Body of pancreas (tissue), 4 donors: Measurements from ENCODE around the gene FERMT2.

Experiments
- POLR2A ChIP-seq, 3 donors: fragments of 450-650 bp; IDR thresholded peaks; one replicate each; pipeline ENCODE4 v1.6.1; 2016; ENCODE audit warnings: antibody characterized with exemption in 3 of 3, mild to moderate bottlenecking in 2 of 3
- TF ChIP-seq, protein P1 (sequence below), 7 experiments: fragments of 450-650 bp in 4 of 7; fragments of 200-600 bp in 3 of 7; sonication (generic) in 3 of 7; IDR thresholded peaks; one replicate each; pipeline ENCODE4 v1.5.1; 2016 to 2019; ENCODE audit warnings: antibody characterized with exemption in 7 of 7

DNA sequence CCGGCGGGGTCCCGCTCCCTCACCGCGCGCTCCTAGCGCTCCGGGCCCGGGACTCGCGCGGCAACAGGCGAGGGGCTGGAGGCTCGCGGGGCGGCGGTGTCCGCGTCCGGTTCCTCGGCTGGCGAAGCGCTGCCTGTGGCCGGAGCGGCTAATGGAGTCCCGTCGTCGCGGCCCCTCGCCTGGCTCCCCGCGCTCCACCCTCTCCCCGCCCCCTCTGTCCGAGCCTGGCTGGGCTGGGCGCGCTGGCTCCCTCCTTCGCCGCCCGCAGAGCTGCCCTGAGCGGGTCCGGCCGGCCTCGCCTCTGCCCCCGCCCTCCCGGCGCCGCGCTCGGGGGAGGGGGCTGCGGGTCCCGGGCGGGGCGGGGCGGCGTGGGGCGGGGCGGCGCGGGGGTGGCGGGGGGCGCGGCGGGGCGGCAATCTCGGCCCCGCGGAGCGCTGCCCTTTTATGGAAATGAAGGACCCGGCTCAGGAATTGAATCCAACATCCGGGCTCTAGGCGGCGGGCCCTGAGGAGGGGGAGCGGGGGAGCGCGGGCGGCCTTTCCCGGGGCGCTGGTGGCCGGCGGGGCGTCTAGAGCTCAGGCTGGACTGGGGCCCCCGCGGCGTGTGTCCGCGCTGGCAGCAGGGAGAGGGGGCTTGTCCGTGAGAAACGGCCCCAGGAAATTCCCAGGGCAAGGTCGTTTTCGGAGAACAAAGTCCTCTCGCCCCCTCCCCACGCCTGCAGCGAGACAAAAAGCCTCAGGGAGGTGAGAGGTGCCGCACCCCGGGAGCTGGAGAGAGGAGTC is at the start of gene FERMT2:
- TF ChIP-seq, protein P1, sequence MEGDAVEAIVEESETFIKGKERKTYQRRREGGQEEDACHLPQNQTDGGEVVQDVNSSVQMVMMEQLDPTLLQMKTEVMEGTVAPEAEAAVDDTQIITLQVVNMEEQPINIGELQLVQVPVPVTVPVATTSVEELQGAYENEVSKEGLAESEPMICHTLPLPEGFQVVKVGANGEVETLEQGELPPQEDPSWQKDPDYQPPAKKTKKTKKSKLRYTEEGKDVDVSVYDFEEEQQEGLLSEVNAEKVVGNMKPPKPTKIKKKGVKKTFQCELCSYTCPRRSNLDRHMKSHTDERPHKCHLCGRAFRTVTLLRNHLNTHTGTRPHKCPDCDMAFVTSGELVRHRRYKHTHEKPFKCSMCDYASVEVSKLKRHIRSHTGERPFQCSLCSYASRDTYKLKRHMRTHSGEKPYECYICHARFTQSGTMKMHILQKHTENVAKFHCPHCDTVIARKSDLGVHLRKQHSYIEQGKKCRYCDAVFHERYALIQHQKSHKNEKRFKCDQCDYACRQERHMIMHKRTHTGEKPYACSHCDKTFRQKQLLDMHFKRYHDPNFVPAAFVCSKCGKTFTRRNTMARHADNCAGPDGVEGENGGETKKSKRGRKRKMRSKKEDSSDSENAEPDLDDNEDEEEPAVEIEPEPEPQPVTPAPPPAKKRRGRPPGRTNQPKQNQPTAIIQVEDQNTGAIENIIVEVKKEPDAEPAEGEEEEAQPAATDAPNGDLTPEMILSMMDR (IDR thresholded peaks at IDR 0.05), result no peak
- peak; percentile 75 to 79 (median 77) for TF ChIP-seq POLR2A (IDR thresholded peaks at IDR 0.05)
